HepG2 (cell line): ENCODE data around the gene OGFR. TPM values are rescaled to one million over a fixed set of nuclear protein-coding genes. Genes with fewer than 3 reads are reported as not detected.

Source experiments
- CHD2 ChIP-seq: IDR thresholded peaks from 2 replicates; pipeline ENCODE4 v1.6.1; 2011; ENCODE audit warnings: low read depth, low read length, improper control_type of control experiment
- EP300 ChIP-seq, 3 experiments: sonication (generic) in 1 of 3; formaldehyde crosslinking in 1 of 3; IDR thresholded peaks; 2 replicates each; pipeline versions ENCODE4 v1.5.1 to v1.6.1; 2011 to 2020; ENCODE audit warnings: low read depth in 2 of 3, low read length in 2 of 3, borderline replicate concordance in 1 of 3, improper control_type of control experiment in 1 of 3, mild to moderate bottlenecking in 1 of 3, missing genetic modification reagents in 1 of 3, moderate library complexity in 1 of 3
- FOXA1 ChIP-seq, 2 experiments: fragments of 450-650 bp in 1 of 2; sonication (generic) in 1 of 2; formaldehyde crosslinking in 1 of 2; IDR thresholded peaks; 2 replicates each; pipeline versions ENCODE4 v1.4.0 to v1.6.1; 2016 to 2020; ENCODE audit warnings: missing genetic modification reagents in 1 of 2
- HNRNPK ChIP-seq: fragments of 200-400 bp; formaldehyde crosslinking; IDR thresholded peaks from 2 replicates; pipeline ENCODE4 v1.6.1; 2018; ENCODE audit warnings: low read length, low read depth, moderate library complexity, mild to moderate bottlenecking; ENCODE audit not compliant: poor library complexity, severe bottlenecking
- HOXA5 ChIP-seq: sonication (generic); formaldehyde crosslinking; IDR thresholded peaks from 2 replicates; pipeline ENCODE4 v1.4.0; 2020; ENCODE audit warnings: missing genetic modification reagents
- MAFF ChIP-seq: IDR thresholded peaks from 2 replicates; pipeline ENCODE4 v1.6.1; 2011; ENCODE audit warnings: low read depth, low read length, improper control_type of control experiment
- RBM22 ChIP-seq: fragments of 200-400 bp; formaldehyde crosslinking; optimal IDR thresholded peaks from 2 replicates; pipeline ENCODE3; 2017; ENCODE audit warnings: mild to moderate bottlenecking, low read length, moderate library complexity
- SATB2 ChIP-seq: sonication (generic); formaldehyde crosslinking; IDR thresholded peaks from 2 replicates; pipeline ENCODE4 v1.5.0; 2020; ENCODE audit warnings: missing genetic modification reagents
- SKI ChIP-seq: fragments of 450-650 bp; IDR thresholded peaks from one replicate; pipeline ENCODE4 v1.6.1; 2018; ENCODE audit warnings: mild to moderate bottlenecking; ENCODE audit not compliant: partially characterized antibody
- SP4 ChIP-seq: sonication (generic); formaldehyde crosslinking; IDR thresholded peaks from 2 replicates; pipeline ENCODE4 v1.8.1; 2023; ENCODE audit warnings: mild to moderate bottlenecking, missing genetic modification reagents
- ZNF296 ChIP-seq: sonication (generic); formaldehyde crosslinking; conservative IDR thresholded peaks from 2 replicates; pipeline ENCODE4 v1.5.0; 2020; ENCODE audit warnings: mild to moderate bottlenecking, missing genetic modification reagents
- polyA plus RNA-seq, 8 experiments: library from polyadenylated mRNA; depleted of rRNA in 3 of 8; stranded (reverse) in 7 of 8; unstranded in 1 of 8; fragments of >200 nt; fragmentation: Illumina TruSeq in 4 of 8; extraction: Trizol in 4 of 8; gene quantifications; 2 replicates each; pipeline versions ENCODE4 v1.2.1 to v1.2.3, GENCODE V29; 2011 to 2016; ENCODE audit warnings: low read depth in 4 of 8, missing spikeins in 1 of 8, mixed read lengths in 1 of 8; ENCODE audit not compliant: insufficient read depth in 1 of 8
- total RNA-seq, 5 experiments: library from RNA; depleted of rRNA; stranded (reverse); fragments of >200 nt; fragmentation: Illumina TruSeq; extraction: Trizol; gene quantifications; 2 replicates each; pipeline ENCODE4 v1.2.3, GENCODE V29; 2016; ENCODE audit warnings: low read depth in 1 of 5
- TF ChIP-seq, protein P1 (sequence below): sonication (generic); formaldehyde crosslinking; IDR thresholded peaks from 2 replicates; pipeline ENCODE4 v1.4.0; 2020; ENCODE audit warnings: missing genetic modification reagents, mild to moderate bottlenecking, borderline replicate concordance
- TF ChIP-seq, protein P2 (sequence below): sonication (generic); formaldehyde crosslinking; IDR thresholded peaks from 2 replicates; pipeline ENCODE4 v1.9.0; 2021; ENCODE audit warnings: mild to moderate bottlenecking, missing genetic modification reagents
- TF ChIP-seq, protein P3 (sequence below): sonication (generic); formaldehyde crosslinking; IDR thresholded peaks from 2 replicates; pipeline ENCODE4 v1.8.1; 2022; ENCODE audit warnings: low read depth, mild to moderate bottlenecking, missing genetic modification reagents

Gene OGFR
- total and polyA plus RNA-seq, 2 of the 13 experiments (the other 11 are each of a cell fraction or from before 2014, with no cell fraction given) = 47.7 to 81.8 TPM

DNA sequence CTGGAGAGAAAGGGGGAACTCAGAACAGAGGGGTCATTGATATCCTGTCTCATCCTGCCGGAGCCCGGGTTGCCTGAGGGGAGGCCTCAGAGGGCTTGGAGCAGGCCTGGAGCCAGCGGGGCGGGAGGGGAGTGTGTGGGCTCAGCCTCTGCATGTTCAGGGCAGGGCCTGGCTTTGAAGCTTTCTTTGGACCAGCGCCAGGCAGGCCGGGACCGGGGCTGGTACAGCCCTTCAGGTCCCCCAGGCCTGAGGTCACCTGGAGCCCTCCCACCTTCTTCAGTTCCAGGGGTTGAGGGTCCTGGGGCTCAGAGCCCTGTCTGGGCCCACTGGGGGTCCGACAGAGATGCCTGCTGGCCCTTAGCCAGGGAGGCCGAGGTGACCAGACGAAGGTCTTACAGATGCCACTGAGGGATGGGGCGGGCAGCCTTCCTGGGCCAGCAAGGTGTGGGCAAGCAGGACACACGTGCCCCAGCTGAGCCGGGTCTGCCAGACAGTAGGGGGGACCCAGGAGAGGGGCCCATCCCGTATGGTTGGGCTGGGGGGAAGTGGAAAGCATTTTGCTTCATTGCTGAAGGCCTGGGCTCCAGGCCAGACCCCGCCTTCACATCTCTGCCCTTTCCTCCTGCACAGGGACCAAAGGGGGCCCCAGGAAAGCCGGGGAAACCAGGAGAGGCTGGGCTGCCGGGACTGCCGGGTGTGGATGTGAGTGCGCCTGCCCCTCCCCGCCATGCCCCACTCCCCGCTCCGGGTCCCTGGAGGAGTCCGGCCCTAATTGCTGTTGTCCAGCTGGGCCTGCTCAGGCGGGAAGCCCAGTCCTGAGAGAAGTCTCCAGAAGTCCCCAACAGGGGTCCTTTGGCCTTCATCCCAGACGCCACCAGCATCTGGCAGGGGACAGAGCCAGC is 14.2 kb downstream of the OGFR start (continued):
- TF ChIP-seq, protein P1, sequence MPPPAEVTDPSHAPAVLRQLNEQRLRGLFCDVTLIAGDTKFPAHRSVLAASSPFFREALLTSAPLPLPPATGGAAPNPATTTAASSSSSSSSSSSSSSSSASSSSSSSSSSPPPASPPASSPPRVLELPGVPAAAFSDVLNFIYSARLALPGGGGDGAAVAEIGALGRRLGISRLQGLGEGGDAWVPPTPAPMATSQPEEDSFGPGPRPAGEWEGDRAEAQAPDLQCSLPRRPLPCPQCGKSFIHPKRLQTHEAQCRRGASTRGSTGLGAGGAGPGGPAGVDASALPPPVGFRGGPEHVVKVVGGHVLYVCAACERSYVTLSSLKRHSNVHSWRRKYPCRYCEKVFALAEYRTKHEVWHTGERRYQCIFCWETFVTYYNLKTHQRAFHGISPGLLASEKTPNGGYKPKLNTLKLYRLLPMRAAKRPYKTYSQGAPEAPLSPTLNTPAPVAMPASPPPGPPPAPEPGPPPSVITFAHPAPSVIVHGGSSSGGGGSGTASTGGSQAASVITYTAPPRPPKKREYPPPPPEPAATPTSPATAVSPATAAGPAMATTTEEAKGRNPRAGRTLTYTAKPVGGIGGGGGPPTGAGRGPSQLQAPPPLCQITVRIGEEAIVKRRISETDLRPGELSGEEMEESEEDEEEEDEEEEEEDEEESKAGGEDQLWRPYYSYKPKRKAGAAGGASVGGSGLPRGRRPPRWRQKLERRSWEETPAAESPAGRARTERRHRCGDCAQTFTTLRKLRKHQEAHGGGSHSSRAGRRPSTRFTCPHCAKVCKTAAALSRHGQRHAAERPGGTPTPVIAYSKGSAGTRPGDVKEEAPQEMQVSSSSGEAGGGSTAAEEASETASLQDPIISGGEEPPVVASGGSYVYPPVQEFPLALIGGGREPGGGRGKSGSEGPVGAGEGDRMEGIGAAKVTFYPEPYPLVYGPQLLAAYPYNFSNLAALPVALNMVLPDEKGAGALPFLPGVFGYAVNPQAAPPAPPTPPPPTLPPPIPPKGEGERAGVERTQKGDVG (CRISPR knock-in tag) = peak; percentile 98
- TF ChIP-seq MAFF = no peak
- TF ChIP-seq SATB2 (CRISPR knock-in tag) = no peak; the same call in 1 of the 2 replicates
- peak; percentile 52; the same call in 1 of the 2 replicates for TF ChIP-seq SP4 (CRISPR knock-in tag)
- TF ChIP-seq, protein P2, sequence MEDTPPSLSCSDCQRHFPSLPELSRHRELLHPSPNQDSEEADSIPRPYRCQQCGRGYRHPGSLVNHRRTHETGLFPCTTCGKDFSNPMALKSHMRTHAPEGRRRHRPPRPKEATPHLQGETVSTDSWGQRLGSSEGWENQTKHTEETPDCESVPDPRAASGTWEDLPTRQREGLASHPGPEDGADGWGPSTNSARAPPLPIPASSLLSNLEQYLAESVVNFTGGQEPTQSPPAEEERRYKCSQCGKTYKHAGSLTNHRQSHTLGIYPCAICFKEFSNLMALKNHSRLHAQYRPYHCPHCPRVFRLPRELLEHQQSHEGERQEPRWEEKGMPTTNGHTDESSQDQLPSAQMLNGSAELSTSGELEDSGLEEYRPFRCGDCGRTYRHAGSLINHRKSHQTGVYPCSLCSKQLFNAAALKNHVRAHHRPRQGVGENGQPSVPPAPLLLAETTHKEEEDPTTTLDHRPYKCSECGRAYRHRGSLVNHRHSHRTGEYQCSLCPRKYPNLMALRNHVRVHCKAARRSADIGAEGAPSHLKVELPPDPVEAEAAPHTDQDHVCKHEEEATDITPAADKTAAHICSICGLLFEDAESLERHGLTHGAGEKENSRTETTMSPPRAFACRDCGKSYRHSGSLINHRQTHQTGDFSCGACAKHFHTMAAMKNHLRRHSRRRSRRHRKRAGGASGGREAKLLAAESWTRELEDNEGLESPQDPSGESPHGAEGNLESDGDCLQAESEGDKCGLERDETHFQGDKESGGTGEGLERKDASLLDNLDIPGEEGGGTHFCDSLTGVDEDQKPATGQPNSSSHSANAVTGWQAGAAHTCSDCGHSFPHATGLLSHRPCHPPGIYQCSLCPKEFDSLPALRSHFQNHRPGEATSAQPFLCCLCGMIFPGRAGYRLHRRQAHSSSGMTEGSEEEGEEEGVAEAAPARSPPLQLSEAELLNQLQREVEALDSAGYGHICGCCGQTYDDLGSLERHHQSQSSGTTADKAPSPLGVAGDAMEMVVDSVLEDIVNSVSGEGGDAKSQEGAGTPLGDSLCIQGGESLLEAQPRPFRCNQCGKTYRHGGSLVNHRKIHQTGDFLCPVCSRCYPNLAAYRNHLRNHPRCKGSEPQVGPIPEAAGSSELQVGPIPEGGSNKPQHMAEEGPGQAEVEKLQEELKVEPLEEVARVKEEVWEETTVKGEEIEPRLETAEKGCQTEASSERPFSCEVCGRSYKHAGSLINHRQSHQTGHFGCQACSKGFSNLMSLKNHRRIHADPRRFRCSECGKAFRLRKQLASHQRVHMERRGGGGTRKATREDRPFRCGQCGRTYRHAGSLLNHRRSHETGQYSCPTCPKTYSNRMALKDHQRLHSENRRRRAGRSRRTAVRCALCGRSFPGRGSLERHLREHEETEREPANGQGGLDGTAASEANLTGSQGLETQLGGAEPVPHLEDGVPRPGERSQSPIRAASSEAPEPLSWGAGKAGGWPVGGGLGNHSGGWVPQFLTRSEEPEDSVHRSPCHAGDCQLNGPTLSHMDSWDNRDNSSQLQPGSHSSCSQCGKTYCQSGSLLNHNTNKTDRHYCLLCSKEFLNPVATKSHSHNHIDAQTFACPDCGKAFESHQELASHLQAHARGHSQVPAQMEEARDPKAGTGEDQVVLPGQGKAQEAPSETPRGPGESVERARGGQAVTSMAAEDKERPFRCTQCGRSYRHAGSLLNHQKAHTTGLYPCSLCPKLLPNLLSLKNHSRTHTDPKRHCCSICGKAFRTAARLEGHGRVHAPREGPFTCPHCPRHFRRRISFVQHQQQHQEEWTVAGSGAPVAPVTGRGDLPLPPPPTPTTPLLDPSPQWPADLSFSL = no peak
- peak; percentile 48 to 62; a peak in 2 of 4 replicates for TF ChIP-seq EP300 (IDR thresholded peaks at IDR 0.05; ENCODE audit: low read depth in 2 of 2, low read length in 2 of 2)
- TF ChIP-seq EP300 (CRISPR knock-in tag; IDR thresholded peaks at IDR 0.05; ENCODE audit: borderline replicate concordance) = no peak; the same call in 1 of the 2 replicates
- TF ChIP-seq, protein P3, sequence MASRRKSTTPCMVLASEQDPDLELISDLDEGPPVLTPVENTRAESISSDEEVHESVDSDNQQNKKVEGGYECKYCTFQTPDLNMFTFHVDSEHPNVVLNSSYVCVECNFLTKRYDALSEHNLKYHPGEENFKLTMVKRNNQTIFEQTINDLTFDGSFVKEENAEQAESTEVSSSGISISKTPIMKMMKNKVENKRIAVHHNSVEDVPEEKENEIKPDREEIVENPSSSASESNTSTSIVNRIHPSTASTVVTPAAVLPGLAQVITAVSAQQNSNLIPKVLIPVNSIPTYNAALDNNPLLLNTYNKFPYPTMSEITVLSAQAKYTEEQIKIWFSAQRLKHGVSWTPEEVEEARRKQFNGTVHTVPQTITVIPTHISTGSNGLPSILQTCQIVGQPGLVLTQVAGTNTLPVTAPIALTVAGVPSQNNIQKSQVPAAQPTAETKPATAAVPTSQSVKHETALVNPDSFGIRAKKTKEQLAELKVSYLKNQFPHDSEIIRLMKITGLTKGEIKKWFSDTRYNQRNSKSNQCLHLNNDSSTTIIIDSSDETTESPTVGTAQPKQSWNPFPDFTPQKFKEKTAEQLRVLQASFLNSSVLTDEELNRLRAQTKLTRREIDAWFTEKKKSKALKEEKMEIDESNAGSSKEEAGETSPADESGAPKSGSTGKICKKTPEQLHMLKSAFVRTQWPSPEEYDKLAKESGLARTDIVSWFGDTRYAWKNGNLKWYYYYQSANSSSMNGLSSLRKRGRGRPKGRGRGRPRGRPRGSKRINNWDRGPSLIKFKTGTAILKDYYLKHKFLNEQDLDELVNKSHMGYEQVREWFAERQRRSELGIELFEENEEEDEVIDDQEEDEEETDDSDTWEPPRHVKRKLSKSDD = no peak
- TF ChIP-seq HNRNPK = no peak
- TF ChIP-seq ZNF296 (CRISPR knock-in tag) = no peak; the same call in 1 of the 2 replicates
- TF ChIP-seq CHD2 = no peak
- no peak for TF ChIP-seq SKI
- no peak for TF ChIP-seq FOXA1 (IDR thresholded peaks at IDR 0.05)
- no peak for TF ChIP-seq FOXA1 (CRISPR knock-in tag; IDR thresholded peaks at IDR 0.05)
- no peak for TF ChIP-seq HOXA5 (CRISPR knock-in tag)
- no peak for TF ChIP-seq RBM22
